PC-9 (cell line): ENCODE results near the gene USF2.

Source experiments
- CTCF ChIP-seq: fragments of 200-600 bp; sonication (generic); conservative IDR thresholded peaks from 2 replicates; pipeline ENCODE4 v1.6.1; 2017; ENCODE audit warnings: mixed run types, antibody characterized with exemption, mild to moderate bottlenecking, moderate library complexity
- EZH2 ChIP-seq: fragments of 200-600 bp; sonication (generic); IDR thresholded peaks from 2 replicates; pipeline ENCODE4 v1.8.0; 2017; ENCODE audit warnings: antibody characterized with exemption, low read depth

GRCh38 chr19:35246466-35247092 is 22.2 kb upstream of the USF2 start:
- TF ChIP-seq CTCF (no peak), EZH2 (no peak)
